ENCODE measurements around the gene SLC28A3. TPM values are rescaled to one million over a fixed set of nuclear protein-coding genes. Genes with fewer than 3 reads are reported as not detected.

Gene SLC28A3
- polyA plus RNA-seq, 1 donor, result not detected

GRCh38 chr9:84339962-84340361 is 596 bp downstream of the SLC28A3 start:
- no peak for DNase-seq

GRCh38 chr9:84339503-84339902 is 1.1 kb downstream of the SLC28A3 start:
- DNase-seq, result no peak

- DNase-seq, result no peak
These were observed 1.8 kb downstream of the SLC28A3 start for GRCh38 chr9:84338792-84339191.

DNA sequence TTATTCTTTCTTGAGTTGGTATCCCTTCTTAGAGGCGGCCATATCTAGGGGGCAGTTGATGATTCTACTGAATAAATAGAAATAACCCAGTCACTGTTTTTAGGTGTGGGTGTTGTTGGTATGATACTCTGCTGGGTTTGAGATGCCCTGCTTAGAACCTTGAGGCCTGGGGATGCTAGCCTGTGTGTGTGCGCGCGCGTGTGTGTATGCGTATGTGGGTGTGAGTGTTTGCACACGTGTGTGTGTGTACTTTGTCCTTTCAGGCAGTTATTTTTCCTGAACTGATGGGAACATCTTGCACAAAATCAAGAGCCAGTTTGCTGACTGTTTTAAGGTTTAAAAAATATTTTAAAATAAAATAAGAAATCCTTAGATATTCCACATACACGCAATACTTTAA is 3.3 kb downstream of the SLC28A3 start:
- DNase-seq, result no peak

DNA sequence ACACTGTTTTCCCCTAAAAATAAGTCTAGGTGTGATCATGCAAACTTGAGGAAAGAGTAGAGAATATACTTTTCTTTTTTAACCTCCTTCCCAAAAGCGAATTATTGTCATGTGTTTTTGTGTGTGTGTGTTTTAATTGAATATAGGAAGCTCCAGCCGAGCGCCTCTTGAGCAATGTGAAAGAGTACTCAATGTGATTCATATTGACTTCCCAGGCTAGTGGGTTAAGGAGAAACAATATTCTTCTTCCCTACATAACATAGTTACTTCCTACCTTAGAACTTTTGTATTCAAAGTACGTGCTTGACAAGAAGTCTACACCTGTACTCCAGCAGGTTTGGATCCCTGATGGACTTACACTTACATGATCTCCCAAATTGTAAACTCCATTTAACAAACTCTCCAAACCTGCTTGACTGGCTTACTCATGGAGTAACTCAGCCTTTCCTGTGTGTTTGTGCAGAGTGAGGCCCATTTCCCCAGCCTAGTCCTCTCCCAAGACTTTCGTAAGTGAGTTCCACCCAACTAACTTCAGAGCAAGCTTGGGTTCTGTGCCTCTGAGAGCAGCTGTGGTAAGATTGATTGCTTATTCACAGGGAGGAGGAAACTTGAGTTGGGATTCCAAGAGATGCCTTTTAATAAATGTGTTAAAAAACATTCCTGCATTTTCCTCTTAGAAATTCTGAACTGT is 9.3 kb downstream of the SLC28A3 start:
- no peak for DNase-seq

GRCh38 chr9:84330246-84330645 is 10.3 kb downstream of the SLC28A3 start:
- DNase-seq, result no peak

DNA sequence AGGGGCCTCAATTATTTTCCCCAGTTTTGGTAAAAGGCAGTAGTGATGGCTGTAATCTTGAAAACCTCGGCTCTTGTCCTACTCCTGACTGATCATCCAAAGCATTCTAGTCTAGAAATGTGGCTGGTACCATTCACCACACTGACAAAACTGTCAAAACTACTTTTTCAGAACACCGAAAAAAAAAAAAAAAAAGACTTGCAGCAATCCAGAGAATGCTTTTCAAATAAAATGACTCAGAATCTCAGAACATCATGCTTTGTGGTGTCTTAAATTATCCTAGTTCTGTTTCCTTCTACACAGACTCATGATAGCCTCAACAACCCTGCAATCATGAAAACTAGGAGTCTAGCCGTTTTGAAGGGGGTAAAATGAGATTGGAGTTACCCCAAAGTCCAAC is 13.4 kb downstream of the SLC28A3 start:
- DNase-seq, result no peak

- DNase-seq, result no peak
These were observed 15.1 kb downstream of the SLC28A3 start for GRCh38 chr9:84325347-84325973.

GRCh38 chr9:84324811-84325210 is 15.7 kb downstream of the SLC28A3 start:
- no peak for DNase-seq

DNA sequence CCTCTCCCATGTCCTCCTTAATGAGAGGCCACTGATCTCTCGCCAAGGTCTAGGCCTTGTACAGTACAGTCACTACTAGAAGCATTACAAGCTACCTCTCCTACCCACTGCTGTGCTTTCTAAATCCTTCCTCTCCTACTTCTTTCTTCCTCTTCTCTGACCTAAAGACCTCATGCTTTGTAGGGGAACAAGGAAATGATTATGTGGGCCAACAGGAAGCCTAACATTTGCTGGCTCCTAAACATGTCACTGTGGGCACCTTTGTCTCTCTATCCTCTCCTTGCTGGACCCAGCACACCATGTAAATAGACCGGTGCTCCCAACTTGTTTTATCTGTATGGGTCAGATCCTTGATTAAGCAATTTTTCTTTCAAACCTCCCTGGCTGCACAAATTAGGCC is 16.7 kb downstream of the SLC28A3 start:
- no peak for DNase-seq

GRCh38 chr9:84322828-84323227 is 17.7 kb downstream of the SLC28A3 start:
- DNase-seq, result no peak

DNA sequence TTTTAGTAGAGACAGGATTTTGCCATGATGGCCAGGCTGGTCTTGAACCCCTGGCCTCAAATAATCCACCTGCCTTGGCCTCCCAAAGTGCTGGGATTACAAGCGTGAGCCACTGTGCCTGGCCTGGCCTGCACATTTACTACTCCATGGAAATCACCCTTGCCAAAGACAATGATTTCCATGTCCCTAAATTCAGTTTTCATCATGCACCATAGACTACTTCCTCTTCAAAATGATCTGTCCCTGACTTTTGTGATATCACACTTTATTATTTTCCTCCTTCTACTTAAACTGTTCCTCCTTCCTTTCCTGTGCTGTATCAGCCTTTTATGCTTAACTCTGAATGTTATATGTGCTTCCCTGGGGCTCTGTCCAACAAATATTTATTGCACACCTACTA is 20.3 kb downstream of the SLC28A3 start:
- DNase-seq, result no peak

DNA sequence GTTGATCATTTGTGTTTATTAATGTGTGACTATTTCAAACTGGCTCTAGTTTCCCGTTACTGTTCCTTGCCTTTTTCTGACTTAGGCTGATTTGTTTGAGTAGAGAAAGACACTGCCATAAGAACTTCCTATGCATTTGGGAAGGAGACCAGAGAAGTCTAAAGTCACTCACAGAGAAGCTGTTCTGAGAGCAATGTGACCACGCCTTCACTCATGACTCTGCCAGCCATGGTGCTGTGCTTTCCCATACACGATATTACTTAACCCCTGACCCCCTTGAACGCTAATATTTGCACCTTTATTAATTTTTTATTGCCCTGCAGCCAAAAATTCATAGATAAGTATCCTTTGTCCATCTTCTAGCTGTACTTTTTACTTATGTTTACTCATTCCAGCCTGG is 20.9 kb downstream of the SLC28A3 start:
- DNase-seq, result no peak

DNA sequence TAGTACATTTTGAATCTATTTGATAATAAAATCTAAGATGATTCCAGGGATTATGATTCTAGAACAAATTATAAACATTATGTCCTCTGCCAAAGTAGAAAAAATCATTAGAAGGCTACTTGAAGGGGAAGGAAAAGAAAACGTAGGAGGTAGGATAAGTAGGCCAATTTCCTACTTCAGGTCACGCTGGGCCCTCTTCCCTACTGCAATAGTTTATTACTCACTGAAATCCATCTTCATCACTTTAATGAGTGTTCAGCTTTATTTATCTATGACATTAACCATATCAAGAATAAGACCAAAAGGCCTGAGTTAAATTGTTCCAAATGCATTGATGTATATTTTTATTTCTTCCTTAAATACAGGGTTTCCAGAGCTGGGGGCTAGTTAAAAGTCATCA is 21.6 kb downstream of the SLC28A3 start:
- no peak for DNase-seq

DNA sequence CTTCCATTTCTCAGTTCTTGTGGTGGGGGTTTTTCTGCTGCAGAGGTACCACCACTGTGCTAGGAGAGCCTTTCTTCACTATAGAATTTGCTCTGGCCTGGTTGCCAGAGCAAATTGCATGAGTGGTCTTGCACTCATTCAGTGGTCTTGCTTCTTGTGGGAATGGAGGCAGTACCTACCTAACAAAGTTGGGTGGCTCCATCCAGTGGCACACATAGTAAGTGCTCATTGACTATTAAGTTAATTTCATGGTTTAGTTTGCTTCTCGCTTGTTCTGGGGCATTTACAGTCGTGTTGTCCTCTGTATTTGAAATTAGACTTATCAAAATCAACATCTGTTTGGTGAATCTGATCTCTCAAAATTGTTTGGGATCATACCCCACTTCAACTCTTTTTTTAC is 23.0 kb downstream of the SLC28A3 start:
- DNase-seq, result no peak

DNA sequence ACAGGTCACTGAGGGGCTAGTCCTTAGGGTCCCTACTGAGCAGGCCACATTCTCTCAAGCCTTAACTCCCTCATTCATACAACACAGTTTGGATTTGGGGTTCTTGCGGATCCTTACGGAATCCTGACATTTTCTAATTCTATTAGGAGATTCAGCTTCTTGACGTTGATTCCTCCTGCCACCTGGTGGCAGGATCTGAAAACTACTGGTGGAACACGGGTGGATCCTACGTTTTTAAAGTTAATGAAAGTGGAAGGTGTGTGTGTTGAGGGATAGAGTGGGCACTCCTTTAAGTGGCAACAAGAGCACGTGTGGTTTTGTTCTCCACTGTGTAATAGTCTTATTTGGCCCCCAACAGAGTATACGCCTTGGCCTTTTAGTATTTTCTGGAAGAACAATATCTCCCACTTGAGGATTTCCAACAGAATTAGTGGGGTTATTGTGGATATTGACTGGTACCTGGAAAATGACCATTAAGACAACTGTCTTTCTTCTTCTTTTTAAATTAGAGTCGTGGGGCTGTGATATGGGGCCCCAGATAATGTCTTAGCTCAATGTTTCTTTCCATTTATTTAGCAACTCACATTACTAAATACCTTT is 25.2 kb downstream of the SLC28A3 start:
- DNase-seq, result peak; percentile 45

DNA sequence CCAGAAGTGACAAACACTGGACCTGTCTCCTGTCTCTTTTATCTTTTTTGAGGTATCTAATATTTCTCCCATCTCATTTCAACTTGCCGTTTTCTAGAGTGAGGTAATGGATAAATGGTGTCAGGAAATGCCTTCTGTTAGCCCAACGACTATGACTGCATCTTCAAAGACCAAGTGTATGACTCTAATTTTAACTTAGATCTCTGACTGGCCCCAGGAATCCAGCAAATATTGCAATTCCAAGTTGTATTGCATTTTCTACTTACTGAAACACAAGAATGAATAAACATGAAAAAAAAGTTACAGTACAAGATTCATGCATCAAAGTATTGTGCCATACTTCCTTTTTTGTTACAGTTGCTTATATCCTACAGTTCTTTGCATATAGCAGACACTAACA is 26.3 kb downstream of the SLC28A3 start:
- DNase-seq, result no peak

DNA sequence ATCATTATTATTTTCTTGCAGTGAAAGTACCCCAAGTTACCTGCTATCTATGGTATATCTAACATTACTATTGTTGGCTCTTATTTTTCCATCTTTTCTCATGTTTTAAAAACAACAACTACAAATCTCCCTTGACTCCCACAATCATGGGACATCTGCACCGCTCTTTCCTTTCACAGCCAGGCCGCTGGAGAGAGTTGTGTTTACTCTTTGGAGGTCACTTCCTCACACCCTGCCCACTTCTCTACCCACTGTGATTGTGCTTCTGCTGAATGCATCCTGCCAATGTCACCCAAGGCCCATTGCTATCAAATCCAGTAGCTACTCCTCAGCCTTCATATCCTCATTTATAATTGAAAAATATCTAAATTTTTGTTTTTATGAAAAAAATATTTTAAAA is 29.7 kb downstream of the SLC28A3 start:
- DNase-seq, result no peak

DNA sequence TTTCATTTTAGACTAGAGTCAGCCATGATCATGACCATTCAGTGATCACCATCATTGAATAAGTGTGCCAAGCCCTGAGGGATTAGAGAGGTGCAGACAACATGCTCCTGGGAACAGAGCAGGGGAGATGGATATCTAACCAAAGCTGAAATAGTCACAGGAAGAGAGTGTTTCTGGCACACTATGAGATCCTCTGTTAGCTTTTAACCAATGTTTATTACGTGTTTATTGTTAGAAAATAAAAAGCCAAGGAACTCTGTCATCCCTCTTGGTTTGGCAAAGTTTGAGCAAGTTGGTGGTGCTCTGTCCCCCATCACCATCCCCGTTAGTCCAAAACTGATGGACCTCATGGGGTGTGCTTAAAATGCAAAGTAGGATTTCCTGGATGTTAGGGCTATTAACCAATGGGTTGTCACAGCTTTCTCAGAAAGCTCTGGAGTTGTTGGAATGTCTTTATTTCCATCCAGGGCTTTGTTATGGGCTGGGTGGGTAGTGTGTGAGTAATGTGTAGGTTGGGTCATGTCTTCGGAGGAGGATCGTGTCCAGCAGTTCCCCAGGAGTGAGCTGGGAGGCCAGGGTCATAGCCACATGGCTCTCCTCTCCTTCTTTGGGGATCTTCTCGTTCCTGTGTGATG is 34.9 kb downstream of the SLC28A3 start:
- no peak for DNase-seq

DNA sequence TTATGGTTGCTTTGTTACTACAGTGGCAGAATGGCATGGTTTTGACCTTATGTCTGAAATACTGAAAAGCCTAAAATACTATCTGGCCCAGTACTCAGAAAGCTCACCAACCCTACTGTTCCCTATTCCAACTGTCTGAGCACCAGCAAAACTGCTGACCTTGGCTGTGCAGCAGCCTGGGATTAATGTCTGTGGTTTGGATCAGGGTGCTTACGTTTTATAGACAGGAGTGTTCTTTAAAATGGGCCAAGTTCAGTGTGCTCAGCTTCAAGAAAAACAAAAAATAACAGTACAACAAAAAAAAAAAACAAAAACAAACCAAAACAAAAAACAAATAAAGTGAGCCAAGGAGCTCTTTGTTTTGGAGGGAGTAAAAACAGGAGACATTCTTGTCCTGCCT is 36.4 kb downstream of the SLC28A3 start:
- no peak for DNase-seq

- DNase-seq, result no peak
These were observed 37.5 kb downstream of the SLC28A3 start for GRCh38 chr9:84303061-84303460.

- no peak for DNase-seq
These were observed 38.7 kb downstream of the SLC28A3 start for GRCh38 chr9:84301851-84302250.

DNA sequence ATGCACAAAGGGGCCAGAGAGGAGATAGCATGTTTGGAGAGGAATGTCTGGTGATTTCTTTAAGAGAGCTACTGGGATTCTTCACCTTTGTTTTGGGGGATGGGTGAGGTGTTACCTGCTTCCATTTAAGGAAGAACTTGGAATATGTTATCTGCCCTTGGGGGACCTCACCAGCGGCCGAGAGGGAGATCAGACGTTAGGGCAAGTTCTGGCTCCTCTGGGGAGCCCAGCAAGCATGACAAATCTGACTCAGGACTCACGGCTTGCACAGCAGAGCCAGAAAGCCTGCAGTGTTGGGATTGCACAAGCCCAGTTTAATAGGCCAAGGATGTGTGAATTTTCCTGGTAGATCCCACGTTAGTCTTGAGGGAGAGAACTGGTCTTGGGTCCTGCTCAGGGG is 40.3 kb downstream of the SLC28A3 start:
- DNase-seq, result no peak
